IMR-90 (cell line): ENCODE measurements around the gene EIF1B. TPM values are rescaled to one million over a fixed set of nuclear protein-coding genes. Genes with fewer than 3 reads are reported as not detected.

Experiments
- ATAC-seq: fragments of 200-7000 bp; cut with Tn5 transposase; 2 replicates; pipeline ENCODE4 v1.9.1; 2020; ENCODE audit warnings: low read depth, mild to moderate bottlenecking, moderate library complexity
- BruUV-seq: library from RNA; stranded (reverse); fragments of 400-500 nt; replicated peaks from 2 replicates; lab custom pipeline; 2021; lab: Mats Ljungman, UMichigan
- CTCF ChIA-PET: fragments of 300-600 bp; formaldehyde crosslinking; extraction: SDS; loops from one replicate; lab custom pipeline; 2021; ENCODE audit warnings: antibody characterized with exemption; lab: Yijun Ruan, JAX
- POLR2A ChIA-PET: fragments of 300-600 bp; sonication (Branson Sonifier 250); formaldehyde crosslinking; loops from one replicate; lab custom pipeline; 2022; ENCODE audit warnings: antibody characterized with exemption; ENCODE audit not compliant: unreplicated experiment; lab: Charles Lee
- DNase-seq: peaks from one replicate; pipeline ENCODE4 v3.0.0; 2013
- H2AFZ ChIP-seq: replicated peaks from 2 replicates; pipeline ENCODE3; 2013; ENCODE audit warnings: low read length, mild to moderate bottlenecking; ENCODE audit not compliant: poor library complexity
- H2AK5ac ChIP-seq: 2 replicates; pipeline ENCODE4 v1.6.1; 2013; ENCODE audit warnings: low read depth, low read length, inconsistent platforms
- H2AK9ac ChIP-seq: replicated peaks from 2 replicates; pipeline ENCODE3; 2013; ENCODE audit warnings: mild to moderate bottlenecking, low read depth, low read length, moderate library complexity; ENCODE audit not compliant: poor library complexity
- H2BK120ac ChIP-seq: 2 replicates; pipeline ENCODE4 v1.6.1; 2013; ENCODE audit warnings: low read depth, low read length, inconsistent platforms
- H2BK15ac ChIP-seq: 3 replicates; pipeline ENCODE4 v1.6.1; 2013; ENCODE audit warnings: low read depth, low read length, inconsistent platforms
- H2BK20ac ChIP-seq: 2 replicates; pipeline ENCODE4 v1.6.1; 2013; ENCODE audit warnings: low read depth, mild to moderate bottlenecking, inconsistent platforms, low read length, moderate library complexity
- H2BK5ac ChIP-seq: 2 replicates; pipeline ENCODE4 v1.6.1; 2013; ENCODE audit warnings: mild to moderate bottlenecking, low read depth, low read length, inconsistent platforms; ENCODE audit not compliant: poor library complexity, severe bottlenecking
- H3K14ac ChIP-seq: replicated peaks from 2 replicates; pipeline ENCODE4 v1.6.1; 2013; ENCODE audit warnings: low read depth, low read length, inconsistent platforms
- H3K18ac ChIP-seq: 2 replicates; pipeline ENCODE4 v1.6.1; 2013; ENCODE audit warnings: low read depth, low read length, control low read depth
- H3K23ac ChIP-seq: 2 replicates; pipeline ENCODE4 v1.6.1; 2013; ENCODE audit warnings: low read depth, low read length, inconsistent platforms
- H3K27ac ChIP-seq: 2 replicates; pipeline ENCODE4 v1.5.1; 2013; ENCODE audit warnings: mild to moderate bottlenecking, control low read depth, low read length; ENCODE audit not compliant: insufficient read depth
- H3K27me3 ChIP-seq: 2 replicates; pipeline ENCODE4 v1.6.1; 2013; ENCODE audit warnings: low read length; ENCODE audit not compliant: control insufficient read depth, insufficient read depth
- H3K36me3 ChIP-seq: 2 replicates; pipeline ENCODE4 v1.6.1; 2013; ENCODE audit warnings: low read length, mixed read lengths; ENCODE audit not compliant: control insufficient read depth, insufficient read depth
- H3K4ac ChIP-seq: 2 replicates; pipeline ENCODE4 v1.6.1; 2013; ENCODE audit warnings: low read depth, low read length, inconsistent platforms
- H3K4me1 ChIP-seq: 2 replicates; pipeline ENCODE4 v1.6.1; 2013; ENCODE audit warnings: low read length, mixed read lengths; ENCODE audit not compliant: control insufficient read depth, insufficient read depth
- H3K4me2 ChIP-seq: 2 replicates; pipeline ENCODE4 v1.6.1; 2013; ENCODE audit warnings: low read depth, mild to moderate bottlenecking, control low read depth, low read length, moderate library complexity
- H3K4me3 ChIP-seq: 2 replicates; pipeline ENCODE4 v1.5.1; 2013; ENCODE audit warnings: low read depth, mild to moderate bottlenecking, control low read depth, low read length, moderate library complexity; ENCODE audit not compliant: insufficient read depth
- H3K56ac ChIP-seq: 2 replicates; pipeline ENCODE4 v1.6.1; 2013; ENCODE audit warnings: low read length, inconsistent platforms; ENCODE audit not compliant: insufficient read depth; ENCODE audit errors: extremely low read depth
- H3K79me1 ChIP-seq, 2 experiments: 2 replicates each; pipeline ENCODE4 v1.6.1; 2013; ENCODE audit warnings: low read length in 2 of 2, inconsistent platforms in 1 of 2, low read depth in 1 of 2
- H3K9ac ChIP-seq: 2 replicates; pipeline ENCODE4 v1.6.1; 2013; ENCODE audit warnings: low read depth, low read length, control low read depth
- H3K9me1 ChIP-seq: 2 replicates; pipeline ENCODE4 v1.6.1; 2013; ENCODE audit warnings: low read length, inconsistent platforms; ENCODE audit not compliant: insufficient read depth
- H3K9me3 ChIP-seq: 2 replicates; pipeline ENCODE4 v1.6.1; 2013; ENCODE audit warnings: low read length; ENCODE audit not compliant: control insufficient read depth, insufficient read depth
- H4K20me1 ChIP-seq: 2 replicates; pipeline ENCODE4 v1.6.1; 2013; ENCODE audit warnings: low read length, inconsistent platforms; ENCODE audit not compliant: insufficient read depth
- H4K5ac ChIP-seq: 2 replicates; pipeline ENCODE4 v1.6.1; 2013; ENCODE audit warnings: mild to moderate bottlenecking, low read depth, low read length, control low read depth
- H4K8ac ChIP-seq, 2 experiments: 2 replicates each; pipeline ENCODE4 v1.6.1; 2013; ENCODE audit warnings: low read depth in 2 of 2, low read length in 2 of 2, control low read depth in 1 of 2, inconsistent platforms in 1 of 2
- H4K91ac ChIP-seq: 2 replicates; pipeline ENCODE4 v1.6.1; 2013; ENCODE audit warnings: low read depth, low read length, inconsistent platforms; ENCODE audit not compliant: insufficient read depth
- BHLHE40 ChIP-seq: fragments of 150-350 bp; IDR thresholded peaks from 2 replicates; pipeline ENCODE4 v1.6.1; 2016; ENCODE audit warnings: mild to moderate bottlenecking, low read depth, low read length
- CHD1 ChIP-seq: IDR thresholded peaks from 2 replicates; pipeline ENCODE4 v1.6.1; 2012; ENCODE audit warnings: low read depth, low read length, improper control_type of control experiment
- CTCF ChIP-seq: conservative IDR thresholded peaks from 2 replicates; pipeline ENCODE4 v1.5.1; 2012; ENCODE audit warnings: mild to moderate bottlenecking, low read depth, low read length, improper control_type of control experiment
- ELK1 ChIP-seq: fragments of 150-350 bp; IDR thresholded peaks from 2 replicates; pipeline ENCODE4 v1.6.1; 2016; ENCODE audit warnings: low read depth, mild to moderate bottlenecking, low read length, moderate library complexity, borderline replicate concordance
- MAFK ChIP-seq: IDR thresholded peaks from 2 replicates; pipeline ENCODE4 v1.6.1; 2012; ENCODE audit warnings: low read depth, low read length, improper control_type of control experiment
- MAZ ChIP-seq: IDR thresholded peaks from 2 replicates; pipeline ENCODE4 v1.6.1; 2012; ENCODE audit warnings: low read depth, mild to moderate bottlenecking, low read length, improper control_type of control experiment, moderate library complexity, borderline replicate concordance
- MXI1 ChIP-seq: IDR thresholded peaks from 2 replicates; pipeline ENCODE4 v1.6.1; 2012; ENCODE audit warnings: low read depth, mild to moderate bottlenecking, low read length, moderate library complexity, borderline replicate concordance
- NFE2L2 ChIP-seq: fragments of 150-350 bp; IDR thresholded peaks from 2 replicates; pipeline ENCODE4 v1.6.1; 2016; ENCODE audit warnings: low read depth, mild to moderate bottlenecking, low read length
- POLR2A ChIP-seq: IDR thresholded peaks from 2 replicates; pipeline ENCODE4 v1.6.1; 2012; ENCODE audit warnings: mild to moderate bottlenecking, low read depth, low read length
- RAD21 ChIP-seq: IDR thresholded peaks from 2 replicates; pipeline ENCODE4 v1.6.1; 2012; ENCODE audit warnings: low read length, improper control_type of control experiment
- RCOR1 ChIP-seq: IDR thresholded peaks from 2 replicates; pipeline ENCODE4 v1.6.1; 2012; ENCODE audit warnings: mild to moderate bottlenecking, low read length, improper control_type of control experiment; ENCODE audit not compliant: insufficient replicate concordance
- RFX5 ChIP-seq: IDR thresholded peaks from 2 replicates; pipeline ENCODE4 v1.8.0; 2012; ENCODE audit warnings: low read depth, mild to moderate bottlenecking, low read length, moderate library complexity
- USF2 ChIP-seq: fragments of 150-350 bp; IDR thresholded peaks from 2 replicates; pipeline ENCODE4 v1.6.1; 2017; ENCODE audit warnings: mild to moderate bottlenecking, antibody characterized with exemption, low read length, low read depth
- dilution Hi-C: fragments of 300-500 bp; cut with HindIII; formaldehyde crosslinking; loops from one replicate; pipeline ENCODE4 v1.14.3; 2018; ENCODE audit warnings: low sequenced_read_pairs; ENCODE audit not compliant: unreplicated experiment
- in situ Hi-C: fragments of 300-500 bp; cut with MboI; formaldehyde crosslinking; loops from 3 replicates; pipeline ENCODE4 v1.14.3; 2019; ENCODE audit warnings: low sequenced_read_pairs, inconsistent platforms, mixed read lengths
- intact Hi-C: fragments of 100-400 bp; cut with micrococcal nuclease; formaldehyde crosslinking; loops from 2 replicates; pipeline ENCODE4 v1.10.0; 2022
- polyA plus RNA-seq, 3 experiments: library from polyadenylated mRNA; depleted of rRNA; stranded (reverse); fragments of >200 nt; gene quantifications; 2 replicates each; pipeline ENCODE4 v1.2.3, GENCODE V29; 2012; ENCODE audit warnings: low replicate concordance in 1 of 3
- total RNA-seq: library from RNA; depleted of rRNA; stranded (reverse); fragments of >200 nt; gene quantifications from 2 replicates; pipeline ENCODE4 v1.2.3, GENCODE V29; 2012

Gene EIF1B
- total and polyA plus RNA-seq, 2 of the 4 experiments (the other 2 are of a cell fraction), result 11.3 to 25.9 TPM

GRCh38 chr3:40309418-40309924 is at the start of gene EIF1B (continued):
- TF ChIP-seq ELK1 (no peak), MAFK (no peak), CHD1 (no peak)

GRCh38 chr3:40262331-40262730 is 47.2 kb upstream of the EIF1B start:
- Histone ChIP-seq H3K79me1 (no peaks in the 10 kb centered on the region), H3K14ac (no peak overlapping the region), H3K4ac (no peak overlapping the region), H3K9me1 (no peaks in the 10 kb centered on the region), H2BK15ac (no peak overlapping the region), H4K5ac (no peak overlapping the region), H3K4me1 (no peaks in the 10 kb centered on the region), H2AK9ac (no peak overlapping the region), H2AFZ (no peak overlapping the region), H3K18ac (no peak overlapping the region), H3K9me3 (no peaks in the 10 kb centered on the region), H3K36me3 (no peaks in the 10 kb centered on the region), H3K9ac (no peak overlapping the region), H4K8ac (no peak overlapping the region), H4K91ac (no peak overlapping the region), H3K23ac (no peak overlapping the region), H2BK120ac (no peak overlapping the region), H2AK5ac (no peak overlapping the region), H3K4me3 (no peak overlapping the region), H2BK20ac (no peak overlapping the region), H3K27me3 (no peaks in the 10 kb centered on the region), H4K20me1 (no peaks in the 10 kb centered on the region), H2BK5ac (no peak overlapping the region), H3K4me2 (no peak overlapping the region), H3K27ac (no peak overlapping the region), H3K56ac (no peak overlapping the region)
- CTCF ChIA-PET, result no interaction called here
- DNase-seq (no peak), ATAC-seq (no peak)
- BruUV-seq, result no TSS peak
- in situ Hi-C loops (no loop called here), dilution Hi-C loops (no loop called here), intact Hi-C loops (no loop called here)
- POLR2A ChIA-PET, result no interaction called here
- TF ChIP-seq RAD21 (no peak), CTCF (no peak), CHD1 (no peak), POLR2A (no peak), USF2 (no peak), RFX5 (no peak), MAZ (no peak), RCOR1 (no peak), ELK1 (no peak), MAFK (no peak), BHLHE40 (no peak), NFE2L2 (no peak), MXI1 (no peak)
